GM13977 (cell line): ENCODE results near the gene RNF34.

ENCODE experiments used
- DNase-seq: peaks from one replicate; pipeline ENCODE4 v3.0.0; 2012; ENCODE audit warnings: low spot score
- in situ Hi-C: fragments of 300-500 bp; cut with MboI; formaldehyde crosslinking; loops from one replicate; pipeline ENCODE4 v1.12.0; 2022; ENCODE audit warnings: low sequenced_read_pairs, low pct_unique_long_range_greater_than_20kb, mixed read lengths, inconsistent platforms; ENCODE audit not compliant: unreplicated experiment
- TF ChIP-seq, protein P1 (sequence below): IDR thresholded peaks from 2 replicates; pipeline ENCODE4 v1.5.1; 2012; ENCODE audit warnings: mild to moderate bottlenecking, control low read depth; ENCODE audit not compliant: insufficient read depth; ENCODE audit errors: extremely low read depth, missing control alignments

RNF34 gene

GRCh38 chr12:121423682-121424623, 24.0 kb downstream of the RNF34 start:
- in situ Hi-C loops: no loop called here
- no peak for DNase-seq
- TF ChIP-seq, protein P1, sequence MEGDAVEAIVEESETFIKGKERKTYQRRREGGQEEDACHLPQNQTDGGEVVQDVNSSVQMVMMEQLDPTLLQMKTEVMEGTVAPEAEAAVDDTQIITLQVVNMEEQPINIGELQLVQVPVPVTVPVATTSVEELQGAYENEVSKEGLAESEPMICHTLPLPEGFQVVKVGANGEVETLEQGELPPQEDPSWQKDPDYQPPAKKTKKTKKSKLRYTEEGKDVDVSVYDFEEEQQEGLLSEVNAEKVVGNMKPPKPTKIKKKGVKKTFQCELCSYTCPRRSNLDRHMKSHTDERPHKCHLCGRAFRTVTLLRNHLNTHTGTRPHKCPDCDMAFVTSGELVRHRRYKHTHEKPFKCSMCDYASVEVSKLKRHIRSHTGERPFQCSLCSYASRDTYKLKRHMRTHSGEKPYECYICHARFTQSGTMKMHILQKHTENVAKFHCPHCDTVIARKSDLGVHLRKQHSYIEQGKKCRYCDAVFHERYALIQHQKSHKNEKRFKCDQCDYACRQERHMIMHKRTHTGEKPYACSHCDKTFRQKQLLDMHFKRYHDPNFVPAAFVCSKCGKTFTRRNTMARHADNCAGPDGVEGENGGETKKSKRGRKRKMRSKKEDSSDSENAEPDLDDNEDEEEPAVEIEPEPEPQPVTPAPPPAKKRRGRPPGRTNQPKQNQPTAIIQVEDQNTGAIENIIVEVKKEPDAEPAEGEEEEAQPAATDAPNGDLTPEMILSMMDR: no peak

- DNase-seq: no peak
- TF ChIP-seq, protein P1: no peak
- in situ Hi-C loops: no loop called here
These were observed 24.7 kb downstream of the RNF34 start for GRCh38 chr12:121424624-121424975.

DNA sequence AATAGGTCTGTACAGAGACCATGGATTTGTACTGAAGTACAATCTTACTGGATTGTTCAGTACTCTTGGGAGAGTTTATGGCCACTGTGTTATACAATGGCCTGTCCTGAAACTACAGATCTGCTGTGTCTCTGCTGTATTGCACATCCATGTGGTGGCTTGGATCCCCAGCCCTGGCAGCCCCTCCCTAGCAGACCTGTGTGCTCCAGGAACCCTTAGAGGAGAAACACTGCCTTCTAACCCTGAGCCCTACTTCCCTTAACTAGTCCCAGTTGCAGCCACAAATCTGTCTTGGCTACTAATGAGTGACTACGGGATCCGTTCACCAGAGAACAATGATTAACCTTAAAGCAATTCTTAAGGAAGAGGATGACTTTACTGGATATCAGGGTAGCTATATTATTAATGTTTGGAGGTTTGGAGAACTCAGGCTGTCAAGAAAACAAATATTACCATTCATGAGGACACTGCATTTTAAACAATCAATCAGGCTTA, 27.7 kb downstream of the RNF34 start:
- no peak for DNase-seq
- TF ChIP-seq, protein P1: no peak
- in situ Hi-C loops: loop anchor here (25.0 kb wide), 1 partner anchor 365 kb away; no protein-coding TSS in a partner anchor

GRCh38 chr12:121428883-121429282, 29.0 kb downstream of the RNF34 start:
- TF ChIP-seq, protein P1: no peak
- DNase-seq: no peak
- in situ Hi-C loops: loop anchor here (25.0 kb wide), 1 partner anchor 367 kb away; no protein-coding TSS in a partner anchor

- in situ Hi-C loops: loop anchor here (10.0 to 25.0 kb wide), 2 partner anchors 86 to 369 kb away; no protein-coding TSS in a partner anchor
- TF ChIP-seq, protein P1: no peak
- DNase-seq: no peak
These were observed 31.0 kb downstream of the RNF34 start for GRCh38 chr12:121430833-121431415.

- TF ChIP-seq, protein P1: no peak
- DNase-seq: no peak
- in situ Hi-C loops: loop anchor here (10.0 to 25.0 kb wide), 2 partner anchors 88 to 371 kb away; no protein-coding TSS in a partner anchor
These were observed 33.0 kb downstream of the RNF34 start for GRCh38 chr12:121432740-121433480.
